HepG2 (cell line): Measurements from ENCODE around the gene LRRC74A. TPM values are rescaled to one million over a fixed set of nuclear protein-coding genes. Genes with fewer than 3 reads are reported as not detected.
A peak's percentile ranks its signal among the peaks of the same experiment; 100 is the strongest.

Experiments
- BCLAF1 ChIP-seq: fragments of 450-650 bp; IDR thresholded peaks from 2 replicates; pipeline ENCODE4 v1.6.1; 2017; ENCODE audit warnings: mild to moderate bottlenecking
- DPF2 ChIP-seq: sonication (generic); formaldehyde crosslinking; IDR thresholded peaks from 2 replicates; pipeline ENCODE4 v1.4.0; 2020; ENCODE audit warnings: mild to moderate bottlenecking, low read depth, missing genetic modification reagents, borderline replicate concordance
- GZF1 ChIP-seq: sonication (generic); formaldehyde crosslinking; IDR thresholded peaks from 2 replicates; pipeline ENCODE4 v1.5.1; 2020; ENCODE audit warnings: mild to moderate bottlenecking, missing genetic modification reagents
- HCFC1 ChIP-seq: fragments of 150-350 bp; IDR thresholded peaks from 2 replicates; pipeline ENCODE4 v1.6.1; 2014; ENCODE audit warnings: low read depth, low read length
- HDAC6 ChIP-seq: fragments of 200-600 bp; sonication (generic); IDR thresholded peaks from 2 replicates; pipeline ENCODE4 v1.7.0; 2017; ENCODE audit warnings: mild to moderate bottlenecking, antibody characterized with exemption, low read length, low read depth
- HOXA3 ChIP-seq: sonication (generic); formaldehyde crosslinking; IDR thresholded peaks from 2 replicates; pipeline ENCODE4 v1.5.0; 2020; ENCODE audit warnings: missing genetic modification reagents
- HOXD1 ChIP-seq: sonication (generic); formaldehyde crosslinking; IDR thresholded peaks from 2 replicates; pipeline ENCODE4 v1.5.0; 2020; ENCODE audit warnings: missing genetic modification reagents
- MIER2 ChIP-seq: IDR thresholded peaks from 2 replicates; pipeline ENCODE4 v1.6.1; 2016; ENCODE audit warnings: missing biosample characterization, missing genetic modification reagents
- MZF1 ChIP-seq: sonication (generic); formaldehyde crosslinking; IDR thresholded peaks from 2 replicates; pipeline ENCODE4 v1.8.1; 2023; ENCODE audit warnings: mild to moderate bottlenecking, missing genetic modification reagents, borderline replicate concordance
- SIX4 ChIP-seq: sonication (generic); formaldehyde crosslinking; IDR thresholded peaks from 2 replicates; pipeline ENCODE4 v1.4.0; 2020; ENCODE audit warnings: missing genetic modification reagents
- YEATS2 ChIP-seq: sonication (generic); formaldehyde crosslinking; IDR thresholded peaks from 2 replicates; pipeline ENCODE4 v1.4.0; 2020; ENCODE audit warnings: missing genetic modification reagents, borderline replicate concordance
- ZMYM4 ChIP-seq: sonication (generic); formaldehyde crosslinking; IDR thresholded peaks from 2 replicates; pipeline ENCODE4 v1.8.1; 2023; ENCODE audit warnings: mild to moderate bottlenecking, missing genetic modification reagents
- ZNF138 ChIP-seq: sonication (generic); formaldehyde crosslinking; IDR thresholded peaks from 2 replicates; pipeline ENCODE4 v1.5.0; 2020; ENCODE audit warnings: mild to moderate bottlenecking, low read depth, missing genetic modification reagents
- ZNF574 ChIP-seq: sonication (generic); formaldehyde crosslinking; IDR thresholded peaks from 2 replicates; pipeline ENCODE4 v1.4.0; 2020; ENCODE audit warnings: missing genetic modification reagents
- ZNF770 ChIP-seq: sonication (generic); formaldehyde crosslinking; IDR thresholded peaks from 2 replicates; pipeline ENCODE4 v1.5.0; 2020; ENCODE audit warnings: mild to moderate bottlenecking, missing genetic modification reagents
- ZZZ3 ChIP-seq: sonication (generic); formaldehyde crosslinking; IDR thresholded peaks from 2 replicates; pipeline ENCODE4 v1.4.0; 2020; ENCODE audit warnings: missing genetic modification reagents, mild to moderate bottlenecking, borderline replicate concordance
- polyA plus RNA-seq, 8 experiments: library from polyadenylated mRNA; depleted of rRNA in 3 of 8; stranded (reverse) in 7 of 8; unstranded in 1 of 8; fragments of >200 nt; fragmentation: Illumina TruSeq in 4 of 8; extraction: Trizol in 4 of 8; gene quantifications; 2 replicates each; pipeline versions ENCODE4 v1.2.1 to v1.2.3, GENCODE V29; 2011 to 2016; ENCODE audit warnings: low read depth in 4 of 8, missing spikeins in 1 of 8, mixed read lengths in 1 of 8; ENCODE audit not compliant: insufficient read depth in 1 of 8
- total RNA-seq, 5 experiments: library from RNA; depleted of rRNA; stranded (reverse); fragments of >200 nt; fragmentation: Illumina TruSeq; extraction: Trizol; gene quantifications; 2 replicates each; pipeline ENCODE4 v1.2.3, GENCODE V29; 2016; ENCODE audit warnings: low read depth in 1 of 5
- TF ChIP-seq, protein P1 (sequence below): sonication (generic); formaldehyde crosslinking; IDR thresholded peaks from 2 replicates; pipeline ENCODE4 v1.9.0; 2021; ENCODE audit warnings: missing genetic modification reagents, mild to moderate bottlenecking, borderline replicate concordance
- TF ChIP-seq, protein P2 (sequence below): sonication (generic); formaldehyde crosslinking; IDR thresholded peaks from 2 replicates; pipeline ENCODE4 v1.4.0; 2020; ENCODE audit warnings: missing genetic modification reagents

Gene LRRC74A
- total and polyA plus RNA-seq, 2 of the 13 experiments (the other 11 are each of a cell fraction or from before 2014, with no cell fraction given) = not detected

DNA sequence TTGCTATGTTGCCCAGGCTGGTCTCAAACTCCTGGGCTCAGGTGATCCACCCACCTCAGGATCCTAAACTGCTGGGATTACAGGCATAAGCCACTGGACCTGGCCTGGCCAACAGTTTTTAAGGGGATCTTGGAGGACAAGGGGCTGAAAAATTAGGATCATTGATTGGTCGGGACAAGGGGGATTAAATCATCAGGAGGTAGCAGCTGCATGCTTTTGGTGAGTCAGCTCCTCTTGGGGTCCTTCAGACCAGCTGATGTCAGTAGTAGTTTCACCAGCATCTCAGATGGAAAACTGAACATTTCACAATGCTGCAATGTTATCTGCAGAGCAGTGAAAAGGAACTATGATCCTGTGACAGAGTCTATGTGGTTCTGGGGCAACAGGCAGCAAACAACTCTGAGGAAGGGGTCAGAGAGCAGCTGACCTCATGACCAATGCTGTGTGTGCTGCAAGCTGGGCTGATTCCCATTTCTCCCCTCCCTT is 6.3 kb downstream of the LRRC74A start (continued):
- TF ChIP-seq SIX4 (CRISPR knock-in tag) (peak; percentile 82; the same call in 1 of the 2 replicates), ZNF574 (CRISPR knock-in tag) (peak; percentile 68; the same call in 1 of the 2 replicates), HOXA3 (CRISPR knock-in tag) (peak; percentile 51), DPF2 (CRISPR knock-in tag) (peak; percentile 83; the same call in 1 of the 2 replicates), BCLAF1 (no peak), ZZZ3 (no peak), MZF1 (CRISPR knock-in tag) (no peak), HOXD1 (0 out of 2 replicates have a peak, but pooled peaks have one; percentile 26), ZMYM4 (CRISPR knock-in tag) (peak; percentile 69), HDAC6 (no peak), MIER2 (peak; percentile 43; the same call in 1 of the 2 replicates), GZF1 (CRISPR knock-in tag) (no peak), ZNF770 (CRISPR knock-in tag) (peak; percentile 47; the same call in 1 of the 2 replicates), ZNF138 (CRISPR knock-in tag) (no peak), HCFC1 (no peak), YEATS2 (CRISPR knock-in tag) (peak; percentile 27; the same call in 1 of the 2 replicates)
- TF ChIP-seq, protein P1, sequence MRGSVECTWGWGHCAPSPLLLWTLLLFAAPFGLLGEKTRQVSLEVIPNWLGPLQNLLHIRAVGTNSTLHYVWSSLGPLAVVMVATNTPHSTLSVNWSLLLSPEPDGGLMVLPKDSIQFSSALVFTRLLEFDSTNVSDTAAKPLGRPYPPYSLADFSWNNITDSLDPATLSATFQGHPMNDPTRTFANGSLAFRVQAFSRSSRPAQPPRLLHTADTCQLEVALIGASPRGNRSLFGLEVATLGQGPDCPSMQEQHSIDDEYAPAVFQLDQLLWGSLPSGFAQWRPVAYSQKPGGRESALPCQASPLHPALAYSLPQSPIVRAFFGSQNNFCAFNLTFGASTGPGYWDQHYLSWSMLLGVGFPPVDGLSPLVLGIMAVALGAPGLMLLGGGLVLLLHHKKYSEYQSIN (CRISPR knock-in tag) = no peak
- TF ChIP-seq, protein P2, sequence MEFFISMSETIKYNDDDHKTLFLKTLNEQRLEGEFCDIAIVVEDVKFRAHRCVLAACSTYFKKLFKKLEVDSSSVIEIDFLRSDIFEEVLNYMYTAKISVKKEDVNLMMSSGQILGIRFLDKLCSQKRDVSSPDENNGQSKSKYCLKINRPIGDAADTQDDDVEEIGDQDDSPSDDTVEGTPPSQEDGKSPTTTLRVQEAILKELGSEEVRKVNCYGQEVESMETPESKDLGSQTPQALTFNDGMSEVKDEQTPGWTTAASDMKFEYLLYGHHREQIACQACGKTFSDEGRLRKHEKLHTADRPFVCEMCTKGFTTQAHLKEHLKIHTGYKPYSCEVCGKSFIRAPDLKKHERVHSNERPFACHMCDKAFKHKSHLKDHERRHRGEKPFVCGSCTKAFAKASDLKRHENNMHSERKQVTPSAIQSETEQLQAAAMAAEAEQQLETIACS (CRISPR knock-in tag) = no peak
